ENCODE measurements around the gene CDH6.

Gene CDH6

DNA sequence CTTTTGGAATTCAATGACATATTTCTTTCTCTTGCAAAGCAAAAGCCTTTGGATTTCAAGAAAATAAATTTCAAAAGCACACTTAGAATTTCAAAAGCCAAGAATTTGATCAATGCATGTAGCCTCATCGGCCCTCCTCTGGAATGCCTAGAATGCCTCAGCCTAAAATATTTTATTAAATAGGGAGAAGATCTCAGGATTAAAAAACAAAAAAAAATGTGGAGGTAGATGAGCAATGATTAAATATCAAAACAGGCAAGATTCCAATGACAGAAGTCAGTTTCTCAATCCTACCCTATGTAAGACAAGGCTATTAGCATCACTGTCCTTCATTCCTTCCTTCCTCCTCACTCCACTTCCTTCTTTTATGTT lies 169.0 kb downstream of the CDH6 start:
- Histone ChIP-seq H3K36me3 (replicated peaks) (no peaks in the 10 kb centered on the region), H3K9me3 (no peaks in the 10 kb centered on the region), H3K4me3 (no peak overlapping the region), H3K27me3 (ENCODE audit: low read depth) (no peaks in the 10 kb centered on the region), H3K4me1 (peaks cover 43% of the 10 kb centered on the region)
- in situ Hi-C loops (cut with MboI; ENCODE audit: low sequenced_read_pairs) = no loop called here
- peak; percentile 46 to 93 for DNase-seq (ENCODE audit: low spot score in 2 of 2)

DNA sequence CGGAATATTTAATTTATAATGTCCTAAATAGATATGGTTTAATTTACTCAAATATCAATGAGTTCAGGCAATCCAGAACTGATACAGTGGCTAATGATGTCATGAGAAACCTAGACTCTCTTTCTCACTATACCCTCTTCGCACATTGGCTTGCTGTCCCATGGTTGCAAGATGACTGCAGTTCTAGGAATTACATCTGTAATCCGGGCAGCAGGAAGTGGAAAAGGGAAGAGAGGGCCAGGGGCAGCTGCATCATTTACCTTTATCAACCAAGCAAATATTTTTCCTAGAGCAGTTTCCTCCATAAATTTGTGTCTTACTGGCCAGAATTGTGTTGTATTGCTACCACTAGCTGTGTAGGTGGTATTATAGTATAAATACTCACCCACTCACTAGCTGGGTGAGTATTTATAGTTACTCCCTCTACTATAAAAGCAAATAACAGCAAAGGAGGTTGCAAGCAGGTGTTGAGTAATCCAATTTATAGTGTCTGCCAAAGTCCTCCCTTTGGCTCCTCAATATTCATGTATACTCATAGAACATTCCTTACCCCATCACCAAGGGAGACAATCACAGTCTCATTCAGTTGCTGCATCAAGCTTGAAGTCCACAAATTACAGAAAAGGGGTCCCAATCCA lies 169.6 kb downstream of the CDH6 start:
- Histone ChIP-seq H3K9me3 (no peaks in the 10 kb centered on the region), H3K36me3 (replicated peaks) (no peaks in the 10 kb centered on the region), H3K27me3 (ENCODE audit: low read depth) (no peaks in the 10 kb centered on the region), H3K4me1 (peaks cover 43% of the 10 kb centered on the region), H3K4me3 (no peak overlapping the region)
- in situ Hi-C loops (cut with MboI; ENCODE audit: low sequenced_read_pairs) = no loop called here
- DNase-seq (ENCODE audit: low spot score in 2 of 2) = peak in 1 of 2 experiments; percentile 38

DNA sequence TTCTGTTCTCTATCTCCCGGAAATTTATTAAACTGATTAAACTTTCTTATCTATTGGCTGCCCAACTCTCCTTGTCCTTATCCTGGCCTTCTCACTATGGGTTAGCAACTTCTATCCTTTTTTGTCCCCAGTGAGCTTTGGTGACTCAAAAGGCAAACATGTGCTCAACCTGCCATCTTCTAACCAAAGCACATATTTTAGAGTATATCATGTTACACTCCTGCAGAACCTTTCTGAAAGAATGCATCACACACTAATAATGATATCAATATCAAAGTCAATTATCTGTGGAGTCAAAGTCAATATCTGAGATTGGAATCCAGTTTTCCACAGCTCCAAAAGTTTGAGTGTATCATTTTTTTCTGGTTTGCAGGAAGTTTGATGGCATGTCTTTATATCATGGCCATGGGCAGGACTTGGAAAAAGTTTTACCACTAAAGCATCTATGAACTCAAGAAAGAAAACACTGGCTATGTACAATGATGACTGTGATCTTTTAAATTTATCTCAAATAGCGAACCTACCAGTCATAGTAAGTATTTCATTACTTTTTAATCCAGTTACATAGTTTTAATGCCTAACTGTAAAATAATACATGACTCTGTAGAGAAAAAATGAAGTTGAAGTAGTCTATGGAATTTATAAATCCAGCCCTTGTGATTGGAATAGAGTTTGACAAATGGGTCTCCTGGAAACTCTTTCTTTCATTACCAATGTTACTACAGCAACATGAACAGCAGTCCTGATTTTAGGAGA lies 171.6 kb downstream of the CDH6 start:
- in situ Hi-C loops (cut with MboI; ENCODE audit: low sequenced_read_pairs) = no loop called here
- Histone ChIP-seq H3K4me1 (peaks cover 41% of the 10 kb centered on the region), H3K4me3 (no peak overlapping the region), H3K9me3 (no peaks in the 10 kb centered on the region), H3K27me3 (ENCODE audit: low read depth) (no peaks in the 10 kb centered on the region), H3K36me3 (replicated peaks) (no peaks in the 10 kb centered on the region)
- DNase-seq (ENCODE audit: low spot score in 2 of 2) = no peak

DNA sequence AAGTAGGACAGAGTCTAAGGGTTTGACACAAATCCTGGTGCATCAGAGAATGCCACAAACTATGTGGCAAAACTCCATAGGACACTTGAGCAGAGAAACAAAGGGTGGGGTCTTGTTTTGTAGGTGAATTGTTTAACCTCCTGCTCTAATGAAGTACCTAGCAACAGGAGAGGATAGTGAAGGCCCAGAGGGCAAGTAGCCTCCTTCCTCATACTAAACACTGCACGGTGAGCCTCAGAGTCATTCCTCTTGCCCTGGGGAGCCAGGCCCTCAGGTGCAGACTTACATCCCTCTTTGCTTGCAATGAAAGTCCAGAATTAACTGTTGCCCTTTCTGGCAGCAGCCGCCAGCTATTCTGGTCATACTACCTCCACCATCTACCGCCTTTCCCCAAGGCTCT lies 172.3 kb downstream of the CDH6 start:
- Histone ChIP-seq H3K4me1 (peaks cover 34% of the 10 kb centered on the region), H3K36me3 (replicated peaks) (no peaks in the 10 kb centered on the region), H3K4me3 (no peak overlapping the region), H3K27me3 (ENCODE audit: low read depth) (no peaks in the 10 kb centered on the region), H3K9me3 (no peaks in the 10 kb centered on the region)
- no peak for DNase-seq (ENCODE audit: low spot score in 2 of 2)
- in situ Hi-C loops (cut with MboI; ENCODE audit: low sequenced_read_pairs) = no loop called here

DNA sequence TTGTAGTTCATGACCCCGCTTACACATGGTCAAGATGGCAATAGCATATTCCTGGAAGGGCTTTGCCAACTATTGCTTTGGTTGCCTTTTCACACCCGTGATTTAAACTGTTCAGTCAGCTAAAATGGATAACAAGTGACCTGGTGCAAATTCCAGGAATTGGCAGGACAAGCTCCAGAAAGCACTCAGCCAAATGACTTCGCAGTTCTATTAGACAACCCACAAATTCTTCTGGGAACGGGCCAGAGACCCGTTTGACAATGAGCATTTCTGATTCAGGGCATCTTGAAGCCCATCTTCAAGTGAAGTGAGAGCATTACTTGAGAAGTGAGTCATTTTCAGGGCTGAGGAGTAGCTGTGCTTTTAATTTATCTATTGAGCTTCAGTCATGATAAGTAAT lies 173.5 kb downstream of the CDH6 start:
- Histone ChIP-seq H3K9me3 (no peaks in the 10 kb centered on the region), H3K36me3 (replicated peaks) (no peaks in the 10 kb centered on the region), H3K4me1 (peaks cover 22% of the 10 kb centered on the region), H3K4me3 (no peak overlapping the region), H3K27me3 (ENCODE audit: low read depth) (no peaks in the 10 kb centered on the region)
- in situ Hi-C loops (cut with MboI; ENCODE audit: low sequenced_read_pairs) = no loop called here
- no peak for DNase-seq (ENCODE audit: low spot score in 2 of 2)

DNA sequence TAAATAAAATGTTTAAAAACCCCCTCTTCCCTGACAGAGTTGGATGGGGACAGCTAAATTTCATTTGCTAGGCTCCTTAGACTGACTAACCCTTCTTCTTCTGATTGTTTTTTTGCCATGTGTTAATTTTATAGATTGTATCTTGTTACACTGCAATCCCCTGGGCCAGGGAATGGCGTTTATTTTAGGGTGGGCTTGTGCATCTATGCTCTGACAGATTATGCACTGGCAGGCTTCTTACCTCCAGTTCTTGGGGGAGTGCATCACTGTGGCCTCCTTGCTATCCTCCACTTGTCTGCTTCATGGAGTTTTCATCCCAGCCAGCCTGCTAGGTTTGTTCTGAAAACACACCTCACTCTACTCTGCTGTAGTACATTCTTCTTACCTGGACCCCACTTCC lies 178.6 kb downstream of the CDH6 start:
- no peak for DNase-seq (ENCODE audit: low spot score in 2 of 2)
- Histone ChIP-seq H3K36me3 (replicated peaks) (no peaks in the 10 kb centered on the region), H3K4me3 (no peak overlapping the region), H3K9me3 (no peaks in the 10 kb centered on the region), H3K27me3 (ENCODE audit: low read depth) (no peaks in the 10 kb centered on the region), H3K4me1 (peaks cover 3% of the 10 kb centered on the region; the same call in 1 of the 2 replicates)
- in situ Hi-C loops (cut with MboI; ENCODE audit: low sequenced_read_pairs) = no loop called here

DNA sequence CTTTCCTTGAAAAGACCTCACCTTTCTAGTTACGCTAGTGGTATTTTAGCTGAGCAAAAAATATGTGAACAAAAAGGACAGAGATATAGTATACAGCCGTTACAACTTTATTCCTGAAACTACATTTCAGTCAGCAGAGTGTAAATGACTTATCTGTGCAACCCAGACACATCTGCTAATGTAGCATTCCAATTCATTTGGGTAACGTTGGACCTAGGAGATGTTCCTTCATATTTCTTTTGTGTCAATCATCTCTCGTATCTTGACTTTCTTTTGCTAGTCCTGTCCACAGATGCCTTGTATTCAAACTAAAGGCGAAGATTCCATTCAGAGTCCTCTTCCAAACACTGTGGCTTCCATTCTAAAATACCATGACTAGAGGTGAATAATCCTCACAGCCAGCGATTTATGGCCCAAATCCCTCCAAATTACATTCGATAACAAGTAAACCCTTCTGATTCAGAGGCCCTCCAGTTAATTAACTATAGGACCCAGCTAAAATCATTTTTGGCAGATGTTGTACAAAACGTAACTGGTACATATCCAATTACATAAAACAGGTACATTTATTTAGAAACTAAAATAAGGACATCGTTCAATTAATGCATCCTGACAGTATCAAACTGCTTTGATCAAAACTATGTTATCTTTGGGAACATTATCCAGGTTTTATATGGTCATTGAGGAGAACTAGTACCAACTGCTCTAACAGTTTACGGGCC lies 182.7 kb downstream of the CDH6 start:
- Histone ChIP-seq H3K27me3 (ENCODE audit: low read depth) (no peaks in the 10 kb centered on the region), H3K4me3 (no peak overlapping the region), H3K9me3 (no peaks in the 10 kb centered on the region), H3K4me1 (no peaks in the 10 kb centered on the region; the same call in 1 of the 2 replicates), H3K36me3 (replicated peaks) (no peaks in the 10 kb centered on the region)
- in situ Hi-C loops (cut with MboI; ENCODE audit: low sequenced_read_pairs) = no loop called here
- no peak for DNase-seq (ENCODE audit: low spot score in 2 of 2)

DNA sequence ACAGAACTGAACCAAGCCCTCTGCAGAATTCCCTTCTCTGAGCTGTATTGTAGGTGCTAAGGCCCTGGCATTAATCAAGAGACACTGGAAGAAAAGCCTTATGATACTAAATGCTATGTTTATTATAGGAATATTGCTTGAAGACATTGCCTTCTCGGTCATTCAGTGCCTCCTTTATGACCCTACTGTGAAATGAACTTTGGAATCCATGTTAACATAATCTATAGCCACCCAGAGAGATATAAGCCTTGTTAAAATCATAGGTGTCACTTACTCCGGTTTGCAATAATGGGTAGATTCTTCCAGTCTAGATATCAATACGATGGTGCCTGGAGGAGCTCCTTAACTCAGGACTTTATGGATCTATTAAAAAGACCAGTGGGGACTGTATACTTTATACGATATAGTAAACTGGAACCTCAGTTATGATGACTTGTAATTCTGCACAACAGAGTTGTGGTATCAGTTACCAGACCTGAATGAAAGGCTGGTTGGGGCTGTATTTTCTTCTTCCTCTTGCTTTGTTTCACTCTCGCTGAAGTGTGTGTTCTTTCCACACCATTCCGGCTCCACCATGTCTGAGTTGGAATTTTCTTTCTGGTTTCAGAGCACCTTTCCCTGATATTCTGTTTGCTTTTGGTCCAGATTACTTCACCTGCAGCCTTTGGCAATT lies 183.9 kb downstream of the CDH6 start:
- in situ Hi-C loops (cut with MboI; ENCODE audit: low sequenced_read_pairs) = no loop called here
- H3K36me3 ChIP-seq (replicated peaks) = no peaks in the 10 kb centered on the region

DNA sequence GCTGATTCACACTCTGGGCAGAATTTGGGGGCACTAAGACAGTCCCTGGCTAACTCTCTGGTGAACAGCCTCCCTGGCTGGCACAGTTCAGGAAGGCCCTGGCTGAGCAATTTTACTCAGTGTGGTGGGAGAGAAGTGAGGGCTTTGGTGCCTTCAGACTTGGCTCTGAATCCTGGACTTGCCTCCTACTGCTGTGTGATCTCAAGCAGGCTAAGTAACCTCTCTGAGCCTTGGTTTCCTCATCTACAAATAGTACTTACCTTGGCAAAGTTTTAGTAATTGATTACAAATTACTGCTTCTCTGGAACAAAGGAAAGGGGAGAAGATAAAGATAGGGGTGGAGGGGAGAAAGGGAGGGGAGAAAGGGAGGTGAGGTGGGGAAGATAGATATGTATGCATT lies 184.7 kb downstream of the CDH6 start:
- Histone ChIP-seq H3K4me1 (peaks cover 13% of the 10 kb centered on the region), H3K4me3 (no peak overlapping the region), H3K27me3 (ENCODE audit: low read depth) (no peaks in the 10 kb centered on the region), H3K9me3 (no peaks in the 10 kb centered on the region), H3K36me3 (replicated peaks) (no peaks in the 10 kb centered on the region)
- no peak for DNase-seq (ENCODE audit: low spot score in 2 of 2)
- in situ Hi-C loops (cut with MboI; ENCODE audit: low sequenced_read_pairs) = no loop called here

More for the DNA sequence above, 183.9 kb downstream of the CDH6 start:
- Histone ChIP-seq H3K4me1 (peaks cover 6% of the 10 kb centered on the region), H3K9me3 (no peaks in the 10 kb centered on the region), H3K4me3 (no peak overlapping the region), H3K27me3 (ENCODE audit: low read depth) (no peaks in the 10 kb centered on the region)
- no peak for DNase-seq (ENCODE audit: low spot score in 2 of 2)
